HEK293 (cell line): ENCODE measurements around the gene ACAD11.
A peak's percentile ranks its signal among the peaks of the same experiment; 100 is the strongest.

ENCODE experiments used
- CTCF ChIA-PET: fragments of 350-600 bp; formaldehyde crosslinking; extraction: SDS; loops from one replicate; lab custom pipeline; 2021; ENCODE audit warnings: antibody characterized with exemption; lab: Yijun Ruan, JAX
- POLR2A ChIA-PET: fragments of 300-600 bp; formaldehyde crosslinking; extraction: SDS; loops from one replicate; lab custom pipeline; 2020; ENCODE audit warnings: antibody characterized with exemption, inconsistent platforms; lab: Yijun Ruan, JAX
- H3K27ac ChIP-seq: fragments of 200-500 bp; sonication (Bioruptor generic); 2 replicates; pipeline ENCODE4 v1.5.1; 2014; ENCODE audit warnings: low read depth, low read length, control low read depth, inconsistent platforms; ENCODE audit errors: extremely low read depth
- H3K36me3 ChIP-seq, 2 experiments: fragments of 200-500 bp in 1 of 2; sonication (Bioruptor generic) in 1 of 2; 1 replicate in 1 of 2; 2 replicates in 1 of 2; pipeline ENCODE4 v1.5.1; 2014 to 2017; ENCODE audit warnings: inconsistent platforms in 2 of 2, low read length in 2 of 2; ENCODE audit not compliant: control insufficient read depth in 2 of 2, insufficient read depth in 1 of 2
- H3K4me1 ChIP-seq: fragments of 200-500 bp; sonication (Bioruptor generic); 2 replicates; pipeline ENCODE4 v1.5.1; 2014; ENCODE audit warnings: mild to moderate bottlenecking, low read length, inconsistent platforms; ENCODE audit not compliant: control insufficient read depth, insufficient read depth
- H3K4me3 ChIP-seq: 2 replicates; pipeline ENCODE4 v1.5.1; 2011; ENCODE audit warnings: low read depth, mild to moderate bottlenecking, control low read depth, low read length, moderate library complexity
- H3K9me3 ChIP-seq: fragments of 200-500 bp; sonication (Bioruptor generic); 2 replicates; pipeline ENCODE4 v1.5.1; 2014; ENCODE audit warnings: low read depth, low read length, inconsistent platforms; ENCODE audit not compliant: control insufficient read depth, insufficient read depth
- BCL11B ChIP-seq: fragments of 450-650 bp; formaldehyde crosslinking; IDR thresholded peaks from 2 replicates; pipeline ENCODE4 v1.5.1; 2016; ENCODE audit warnings: low read depth, missing biosample characterization, missing genetic modification characterization
- CTCF ChIP-seq: fragments of 450-650 bp; formaldehyde crosslinking; IDR thresholded peaks from 2 replicates; pipeline ENCODE4 v1.5.1; 2016; ENCODE audit warnings: missing biosample characterization, missing genetic modification characterization
- GLIS1 ChIP-seq: fragments of 450-650 bp; formaldehyde crosslinking; IDR thresholded peaks from 2 replicates; pipeline ENCODE4 v1.5.1; 2016; ENCODE audit warnings: missing biosample characterization, missing genetic modification characterization
- GLIS2 ChIP-seq: fragments of 450-650 bp; formaldehyde crosslinking; IDR thresholded peaks from 2 replicates; pipeline ENCODE4 v1.5.1; 2016; ENCODE audit warnings: missing biosample characterization, missing genetic modification characterization
- PATZ1 ChIP-seq: fragments of 450-650 bp; formaldehyde crosslinking; IDR thresholded peaks from 2 replicates; pipeline ENCODE4 v1.5.1; 2016; ENCODE audit warnings: missing biosample characterization, missing genetic modification characterization
- PRDM10 ChIP-seq: fragments of 450-650 bp; formaldehyde crosslinking; IDR thresholded peaks from 2 replicates; pipeline ENCODE4 v1.5.1; 2016; ENCODE audit warnings: missing biosample characterization, missing genetic modification characterization
- SCRT1 ChIP-seq: fragments of 450-650 bp; formaldehyde crosslinking; IDR thresholded peaks from 2 replicates; pipeline ENCODE4 v1.5.1; 2016; ENCODE audit warnings: missing biosample characterization, missing genetic modification characterization, borderline replicate concordance
- SP7 ChIP-seq: fragments of 450-650 bp; formaldehyde crosslinking; IDR thresholded peaks from 2 replicates; pipeline ENCODE4 v1.5.1; 2016; ENCODE audit warnings: missing biosample characterization, missing genetic modification characterization
- ZBTB10 ChIP-seq: fragments of 450-650 bp; formaldehyde crosslinking; IDR thresholded peaks from 2 replicates; pipeline ENCODE4 v1.5.1; 2016; ENCODE audit warnings: missing biosample characterization, missing genetic modification characterization
- ZBTB21 ChIP-seq: fragments of 450-650 bp; formaldehyde crosslinking; IDR thresholded peaks from 2 replicates; pipeline ENCODE4 v1.5.1; 2017; ENCODE audit warnings: missing biosample characterization, missing genetic modification characterization
- ZBTB48 ChIP-seq: fragments of 450-650 bp; formaldehyde crosslinking; IDR thresholded peaks from 2 replicates; pipeline ENCODE4 v1.5.1; 2016; ENCODE audit warnings: missing biosample characterization, missing genetic modification characterization
- ZNF10 ChIP-seq: fragments of 450-650 bp; formaldehyde crosslinking; IDR thresholded peaks from 2 replicates; pipeline ENCODE4 v1.5.1; 2017; ENCODE audit warnings: missing biosample characterization, missing genetic modification characterization
- ZNF2 ChIP-seq: fragments of 450-650 bp; formaldehyde crosslinking; IDR thresholded peaks from 2 replicates; pipeline ENCODE4 v1.5.1; 2016; ENCODE audit warnings: missing biosample characterization, missing genetic modification characterization
- ZNF221 ChIP-seq: fragments of 450-650 bp; formaldehyde crosslinking; IDR thresholded peaks from 2 replicates; pipeline ENCODE4 v1.5.1; 2017; ENCODE audit warnings: missing biosample characterization, missing genetic modification characterization, borderline replicate concordance
- ZNF23 ChIP-seq: fragments of 450-650 bp; formaldehyde crosslinking; IDR thresholded peaks from 2 replicates; pipeline ENCODE4 v1.5.1; 2016; ENCODE audit warnings: missing biosample characterization, missing genetic modification characterization, borderline replicate concordance
- ZNF248 ChIP-seq: fragments of 450-650 bp; formaldehyde crosslinking; IDR thresholded peaks from 2 replicates; pipeline ENCODE4 v1.5.1; 2017; ENCODE audit warnings: missing biosample characterization, missing genetic modification characterization
- ZNF335 ChIP-seq: fragments of 450-650 bp; formaldehyde crosslinking; conservative IDR thresholded peaks from 2 replicates; pipeline ENCODE4 v1.5.1; 2016; ENCODE audit warnings: missing biosample characterization, missing genetic modification characterization
- ZNF350 ChIP-seq: fragments of 450-650 bp; formaldehyde crosslinking; IDR thresholded peaks from 2 replicates; pipeline ENCODE4 v1.5.0; 2017; ENCODE audit warnings: missing biosample characterization, mild to moderate bottlenecking, missing genetic modification characterization
- ZNF514 ChIP-seq: fragments of 450-650 bp; formaldehyde crosslinking; IDR thresholded peaks from 2 replicates; pipeline ENCODE4 v1.5.1; 2016; ENCODE audit warnings: missing biosample characterization, missing genetic modification characterization
- ZNF529 ChIP-seq: fragments of 450-650 bp; formaldehyde crosslinking; IDR thresholded peaks from 2 replicates; pipeline ENCODE4 v1.5.1; 2017; ENCODE audit warnings: missing genetic modification characterization, missing biosample characterization; ENCODE audit not compliant: insufficient replicate concordance
- ZNF549 ChIP-seq: fragments of 450-650 bp; IDR thresholded peaks from 2 replicates; pipeline ENCODE4 v1.5.1; 2018; ENCODE audit warnings: missing biosample characterization, missing genetic modification characterization, mild to moderate bottlenecking, inconsistent platforms, moderate library complexity
- ZNF629 ChIP-seq: fragments of 450-650 bp; formaldehyde crosslinking; IDR thresholded peaks from 2 replicates; pipeline ENCODE4 v1.5.1; 2017; ENCODE audit warnings: missing biosample characterization, missing genetic modification characterization
- ZNF645 ChIP-seq: fragments of 450-650 bp; formaldehyde crosslinking; IDR thresholded peaks from 2 replicates; pipeline ENCODE4; 2016; ENCODE audit warnings: missing biosample characterization, missing genetic modification characterization
- ZNF660 ChIP-seq: fragments of 450-650 bp; IDR thresholded peaks from 2 replicates; pipeline ENCODE4 v1.5.1; 2018; ENCODE audit warnings: missing biosample characterization, mild to moderate bottlenecking, missing genetic modification characterization
- ZNF670 ChIP-seq: fragments of 450-650 bp; formaldehyde crosslinking; IDR thresholded peaks from 2 replicates; pipeline ENCODE4 v1.5.1; 2016; ENCODE audit warnings: missing biosample characterization, missing genetic modification characterization, low read depth
- ZNF777 ChIP-seq: fragments of 450-650 bp; formaldehyde crosslinking; IDR thresholded peaks from 2 replicates; pipeline ENCODE4 v1.5.1; 2017; ENCODE audit warnings: missing biosample characterization, missing genetic modification characterization, borderline replicate concordance

Gene ACAD11

GRCh38 chr3:132659365-132660051, at the start of gene ACAD11:
ACAD11 (minus strand) TSS chr3:132659809; CDS start chr3:132659751, 58 bp downstream.
- Histone ChIP-seq H3K27ac (peak within 1 kb of the TSS; percentile 77), H3K4me3 (peak within 1 kb of the TSS; percentile 98), H3K36me3 (no peaks in the 10 kb centered on the region), H3K9me3 (no peaks in the 10 kb centered on the region), H3K4me1 (no peaks in the 10 kb centered on the region)
- ChIA-PET CTCF (interaction anchor here (0.7 to 2.3 kb wide), 4 partner anchors 20 to 1139 kb away, joined by 3 to 7 read pairs (median 4); no protein-coding TSS in a partner anchor), POLR2A (interaction anchor here (0.6 to 1.0 kb wide), 3 partner anchors 13 to 582 kb away, joined by 3 to 7 read pairs (median 3); partner anchors contain the start of gene DNAJC13)
- TF ChIP-seq GLIS2, result peak; percentile 67
- no peak for TF ChIP-seq ZNF350 (tag by site-specific recombination)
- no peak for TF ChIP-seq ZBTB48 (tag by site-specific recombination)
- no peak for TF ChIP-seq ZNF549 (tag by site-specific recombination)
- TF ChIP-seq SCRT1 (tag by site-specific recombination), result peak; percentile 43; the same call in 1 of the 2 replicates
- TF ChIP-seq ZNF670 (tag by site-specific recombination), result no peak
- TF ChIP-seq ZNF660 (tag by site-specific recombination), result 0 out of 2 replicates have a peak, but pooled peaks have one; percentile 40
- TF ChIP-seq ZNF2, result 0 out of 2 replicates have a peak, but pooled peaks have one; percentile 21
- no peak for TF ChIP-seq ZBTB21 (tag by site-specific recombination)
- TF ChIP-seq ZNF221 (tag by site-specific recombination), result no peak
- peak; percentile 63 for TF ChIP-seq PRDM10 (tag by site-specific recombination)
- no peak for TF ChIP-seq ZNF645 (tag by site-specific recombination)
- no peak for TF ChIP-seq ZNF248
- peak; percentile 58 for TF ChIP-seq CTCF (tag by site-specific recombination)
- no peak for TF ChIP-seq ZNF514
- peak; percentile 51; the same call in 1 of the 2 replicates for TF ChIP-seq PATZ1 (tag by site-specific recombination)
- TF ChIP-seq ZNF629 (tag by site-specific recombination), result peak; percentile 5; the same call in 1 of the 2 replicates
- TF ChIP-seq ZBTB10 (tag by site-specific recombination), result peak; percentile 16; the same call in 1 of the 2 replicates
- TF ChIP-seq ZNF777 (tag by site-specific recombination), result 0 out of 2 replicates have a peak, but pooled peaks have one; percentile 35
- TF ChIP-seq ZNF23 (tag by site-specific recombination), result no peak
- TF ChIP-seq ZNF335, result peak; percentile 57
- peak; percentile 48 for TF ChIP-seq GLIS1 (tag by site-specific recombination)
- TF ChIP-seq ZNF10 (tag by site-specific recombination), result no peak
- TF ChIP-seq ZNF529 (tag by site-specific recombination), result no peak
- TF ChIP-seq SP7 (tag by site-specific recombination), result no peak
- TF ChIP-seq BCL11B (tag by site-specific recombination), result 0 out of 2 replicates have a peak, but pooled peaks have one; percentile 47
